SH-SY5Y (cell line): ENCODE results near the gene HTR5A.

Source experiments
- GATA2 ChIP-seq: IDR thresholded peaks from 2 replicates; pipeline ENCODE4 v1.6.1; 2011; ENCODE audit warnings: mild to moderate bottlenecking, low read depth, low read length
- GATA3 ChIP-seq: IDR thresholded peaks from 2 replicates; pipeline ENCODE4 v1.6.1; 2011; ENCODE audit warnings: low read depth, mild to moderate bottlenecking, low read length, moderate library complexity

The HTR5A gene

DNA sequence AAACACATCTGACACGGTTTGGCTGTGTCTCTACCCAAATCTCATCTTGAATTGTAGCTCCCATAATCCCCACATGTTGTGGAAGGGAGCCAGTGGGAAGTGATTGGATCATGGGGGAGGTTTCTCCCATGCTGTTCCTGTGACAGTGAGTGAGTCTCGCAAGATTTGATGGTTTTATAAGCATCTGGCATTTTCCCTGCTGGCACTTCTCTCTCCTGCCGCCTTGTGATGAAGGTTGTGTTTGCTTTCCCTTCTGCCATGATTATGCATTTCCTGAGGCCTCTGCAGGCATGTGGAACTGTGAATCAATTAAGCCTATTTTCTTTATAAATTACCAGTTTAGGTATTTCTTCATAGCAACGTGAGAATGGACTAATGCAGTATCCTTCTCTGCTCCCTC is 5.9 kb upstream of the HTR5A start:
- TF ChIP-seq GATA2: no peak
- no peak for TF ChIP-seq GATA3

- TF ChIP-seq GATA3: no peak
- TF ChIP-seq GATA2: no peak
These were observed 3.6 kb upstream of the HTR5A start for GRCh38 chr7:155066417-155066950.

GRCh38 chr7:155071121-155071651 is 1.1 kb downstream of the HTR5A start:
- TF ChIP-seq GATA3: no peak
- TF ChIP-seq GATA2: no peak

DNA sequence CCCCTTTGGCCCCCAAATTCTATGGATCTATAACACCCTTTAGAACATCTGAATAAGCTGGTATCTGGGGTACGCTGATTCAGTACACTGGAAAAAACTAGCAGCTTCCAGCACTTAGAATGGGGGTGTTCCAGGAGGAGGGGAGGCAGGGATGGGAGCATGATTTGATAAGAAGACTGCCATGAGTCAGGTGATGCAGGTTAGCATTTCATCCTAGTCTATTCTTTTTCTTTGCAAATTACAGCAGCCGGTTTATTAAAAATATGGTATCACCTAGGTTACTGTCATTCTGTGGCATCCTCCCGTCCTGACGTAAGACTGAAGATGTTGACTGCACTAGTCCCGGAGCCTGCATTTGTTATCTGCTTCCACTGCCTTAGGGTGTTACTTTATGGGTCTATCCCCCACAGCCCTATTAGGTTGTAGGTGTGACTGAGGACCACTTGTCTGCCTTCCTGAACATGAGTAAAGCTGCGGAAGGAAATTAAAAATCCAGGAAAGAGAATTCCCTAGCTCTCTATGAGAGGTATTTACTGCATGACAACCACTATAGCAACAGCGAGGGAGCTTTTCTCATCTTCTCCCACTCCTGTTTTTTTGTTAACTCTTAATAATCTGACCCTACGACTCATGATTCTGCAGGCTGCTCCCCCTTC is 1.9 kb downstream of the HTR5A start:
- no peak for TF ChIP-seq GATA2
- TF ChIP-seq GATA3: no peak

- no peak for TF ChIP-seq GATA2
- TF ChIP-seq GATA3: no peak
These were observed 3.8 kb downstream of the HTR5A start for GRCh38 chr7:155073922-155074321.

DNA sequence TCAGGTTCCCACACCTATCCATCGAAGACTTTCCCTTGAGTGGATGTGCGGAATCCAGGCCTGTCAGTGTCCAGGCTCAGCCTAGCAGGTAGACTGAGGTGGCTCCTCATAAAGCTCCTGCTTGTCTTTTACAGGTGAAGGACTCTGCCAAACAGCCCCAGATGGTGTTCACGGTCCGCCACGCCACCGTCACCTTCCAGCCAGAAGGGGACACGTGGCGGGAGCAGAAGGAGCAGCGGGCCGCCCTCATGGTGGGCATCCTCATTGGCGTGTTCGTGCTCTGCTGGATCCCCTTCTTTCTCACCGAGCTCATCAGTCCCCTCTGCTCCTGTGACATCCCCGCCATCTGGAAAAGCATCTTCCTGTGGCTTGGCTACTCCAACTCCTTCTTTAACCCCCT is 13.9 kb downstream of the HTR5A start:
- TF ChIP-seq GATA3 (no peak), GATA2 (no peak)

- TF ChIP-seq GATA3 (no peak), GATA2 (no peak)
These were observed 14.8 kb downstream of the HTR5A start for GRCh38 chr7:155084969-155085368.

DNA sequence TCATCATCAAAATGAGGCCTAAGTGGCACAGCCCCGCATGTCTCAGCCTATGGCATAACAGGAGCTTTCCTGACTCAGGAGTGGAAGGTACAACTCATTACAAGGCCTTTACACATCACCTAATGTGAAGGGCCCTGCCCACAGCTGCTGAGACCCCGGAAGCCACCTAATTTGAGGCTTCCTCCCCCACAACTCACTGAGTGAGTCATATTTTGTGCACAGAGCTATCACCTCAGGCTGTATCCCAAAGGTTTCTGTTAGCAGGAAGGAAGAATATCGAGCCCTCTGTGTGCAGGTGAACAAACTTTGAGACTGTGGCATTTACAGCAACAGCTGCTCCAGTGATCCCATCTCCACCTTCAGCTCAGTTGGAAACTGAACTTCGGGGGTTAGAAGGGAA is 20.6 kb downstream of the HTR5A start:
- TF ChIP-seq GATA2: no peak
- TF ChIP-seq GATA3: no peak

GRCh38 chr7:155093596-155093995 is 23.5 kb downstream of the HTR5A start:
- no peak for TF ChIP-seq GATA2
- no peak for TF ChIP-seq GATA3

DNA sequence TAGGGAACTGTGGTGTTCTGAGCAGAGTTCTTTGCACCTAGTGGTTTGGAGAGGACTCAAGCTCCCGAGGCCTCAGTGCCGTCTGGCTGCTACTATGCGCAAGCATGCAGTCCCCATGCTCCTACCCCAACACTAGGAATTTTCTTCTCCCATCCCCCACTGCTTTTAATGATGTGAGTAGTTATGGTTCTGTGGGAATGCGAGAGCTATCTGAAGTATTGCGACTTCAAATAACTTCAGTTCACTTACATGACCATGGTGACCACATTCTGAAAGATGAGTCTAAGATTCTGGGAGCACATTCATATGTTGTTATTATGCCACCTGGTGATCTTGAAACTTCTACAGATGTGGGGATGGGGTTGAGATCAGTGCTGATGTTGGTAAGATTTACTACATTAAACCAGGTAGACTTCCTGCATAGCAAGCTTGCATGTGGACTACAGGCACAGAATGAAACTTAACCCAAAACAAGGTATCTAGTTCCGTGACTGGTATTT is 24.6 kb downstream of the HTR5A start:
- TF ChIP-seq GATA3 (no peak), GATA2 (no peak)

DNA sequence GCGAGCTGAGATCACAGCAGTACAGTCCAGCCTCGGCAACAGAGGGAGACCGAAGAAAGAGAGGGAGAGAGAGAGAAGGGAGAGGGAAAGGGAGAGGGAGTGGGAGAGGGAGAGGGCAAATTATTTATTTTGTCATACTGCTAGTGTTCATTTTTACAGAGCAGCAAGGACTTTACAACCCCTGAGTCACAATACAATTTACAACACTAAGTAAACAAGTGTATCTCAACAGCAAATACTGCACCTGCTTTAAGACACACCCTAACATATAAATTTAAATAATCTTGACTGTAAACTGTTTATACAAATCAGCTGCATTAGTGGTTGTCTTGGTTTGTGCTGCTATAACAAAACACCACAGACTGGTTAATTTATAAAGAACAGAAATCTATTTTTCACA is 27.2 kb downstream of the HTR5A start:
- TF ChIP-seq GATA3 (no peak), GATA2 (no peak)

- no peak for TF ChIP-seq GATA3
- TF ChIP-seq GATA2: no peak
These were observed 33.7 kb downstream of the HTR5A start for GRCh38 chr7:155103839-155104238.

DNA sequence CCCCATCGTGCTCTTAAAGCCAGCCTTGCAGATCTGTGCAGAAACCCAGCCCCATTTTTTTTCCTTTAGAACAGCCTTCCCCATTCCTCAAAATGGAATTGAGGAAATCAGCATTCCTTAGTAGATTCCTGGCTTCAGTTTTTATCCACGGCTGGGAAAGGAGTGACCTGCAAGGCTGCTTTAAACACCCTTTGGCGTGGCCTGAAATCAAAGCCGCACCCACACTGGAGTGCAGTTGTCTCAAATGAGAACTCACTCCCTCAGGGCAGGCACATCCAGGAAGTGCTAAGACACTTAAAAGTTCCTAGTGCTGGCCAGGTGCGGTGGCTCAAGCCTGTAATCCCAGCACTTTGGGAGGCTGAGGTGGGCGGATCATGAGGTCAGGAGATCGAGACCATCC is 34.8 kb downstream of the HTR5A start:
- TF ChIP-seq GATA2 (no peak), GATA3 (no peak)

DNA sequence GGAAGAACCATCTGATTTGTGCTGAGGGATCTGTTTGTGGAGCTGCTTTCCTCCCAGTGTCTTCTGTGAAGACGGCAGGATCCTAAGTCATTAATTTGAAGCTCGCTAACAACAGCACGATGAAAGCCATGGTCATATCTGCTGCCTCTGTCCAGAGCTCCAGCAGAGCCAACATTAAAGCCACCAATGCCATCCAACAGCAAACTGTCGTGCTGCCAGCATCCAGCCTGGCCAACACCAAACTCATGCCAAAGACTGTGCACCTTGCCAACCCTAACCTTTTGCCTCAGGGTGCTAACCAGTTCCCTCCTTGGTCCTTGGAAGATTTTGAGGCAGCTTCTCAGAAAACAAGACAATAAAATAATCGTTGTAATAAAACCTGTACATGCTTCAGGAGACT is 36.2 kb downstream of the HTR5A start:
- no peak for TF ChIP-seq GATA2
- TF ChIP-seq GATA3: no peak

DNA sequence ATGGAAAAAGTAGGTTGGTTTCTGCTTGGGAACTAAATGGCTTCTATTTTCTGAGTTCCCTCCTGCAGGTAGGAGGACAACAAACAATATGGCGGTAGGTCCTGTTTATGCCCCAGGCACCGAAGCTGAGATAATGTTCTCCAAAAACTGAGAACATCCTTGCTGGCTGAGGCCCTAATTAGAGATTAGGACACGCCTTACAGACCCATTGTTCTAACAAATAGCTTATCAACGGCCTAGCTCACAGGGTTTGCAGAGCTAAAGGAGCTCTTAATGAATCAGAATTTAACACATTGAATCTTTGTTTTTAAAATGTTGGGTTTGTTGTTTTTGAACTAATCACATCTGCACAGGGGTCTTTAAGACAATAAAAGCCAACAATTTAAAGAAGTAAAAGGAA is 37.0 kb downstream of the HTR5A start:
- TF ChIP-seq GATA2: no peak
- no peak for TF ChIP-seq GATA3
